H1 (cell line): ENCODE measurements around the gene CBS. TPM values are rescaled to one million over a fixed set of nuclear protein-coding genes. Genes with fewer than 3 reads are reported as not detected.

Experiments
- CTCF ChIA-PET: fragments of 300-600 bp; sonication (Branson Sonifier 250); formaldehyde crosslinking; loops from one replicate; lab custom pipeline; 2021; ENCODE audit not compliant: partially characterized antibody; lab: Charles Lee
- POLR2A ChIA-PET: fragments of 300-600 bp; sonication (Branson Sonifier 250); formaldehyde crosslinking; loops from one replicate; lab custom pipeline; 2021; ENCODE audit warnings: inconsistent platforms; ENCODE audit not compliant: partially characterized antibody; lab: Charles Lee
- DNase-seq, 2 experiments: peaks; one replicate each; pipeline versions ENCODE4 v3.0.0 to v3.0.0-alpha.2; 2010 to 2022; ENCODE audit warnings: low spot score in 2 of 2, low read depth in 1 of 2, mixed read lengths in 1 of 2
- FAIRE-seq: peaks from 2 replicates; lab custom pipeline; 2011; peaks lifted over from hg19 to GRCh38; lab: Jason Lieb, UNC
- H2AFZ ChIP-seq: 2 replicates; pipeline ENCODE4 v1.8.1; 2012; ENCODE audit warnings: low read length, inconsistent platforms
- H2AK5ac ChIP-seq: 2 replicates; pipeline ENCODE4 v1.6.1; 2013; ENCODE audit warnings: low read depth, low read length
- H2BK120ac ChIP-seq: replicated peaks from 2 replicates; pipeline ENCODE3; 2013; ENCODE audit warnings: low read depth, low read length, inconsistent platforms
- H2BK12ac ChIP-seq: 2 replicates; pipeline ENCODE4 v1.6.1; 2013; ENCODE audit warnings: low read depth, low read length
- H2BK15ac ChIP-seq: 2 replicates; pipeline ENCODE4 v1.6.1; 2013; ENCODE audit warnings: low read length
- H2BK20ac ChIP-seq: 2 replicates; pipeline ENCODE4 v1.6.1; 2013; ENCODE audit warnings: low read length
- H2BK5ac ChIP-seq: 2 replicates; pipeline ENCODE4 v1.6.1; 2013; ENCODE audit warnings: low read depth, low read length
- H3K14ac ChIP-seq: 2 replicates; pipeline ENCODE4 v1.6.1; 2013; ENCODE audit warnings: inconsistent platforms; ENCODE audit not compliant: insufficient read length
- H3K18ac ChIP-seq: 2 replicates; pipeline ENCODE4 v1.6.1; 2013; ENCODE audit warnings: low read length; ENCODE audit errors: extremely low read depth
- H3K23ac ChIP-seq: 2 replicates; pipeline ENCODE4 v1.6.1; 2013; ENCODE audit warnings: inconsistent platforms; ENCODE audit not compliant: insufficient read length
- H3K23me2 ChIP-seq: 2 replicates; pipeline ENCODE4 v1.6.1; 2013; ENCODE audit warnings: low read depth, low read length
- H3K27ac ChIP-seq: 2 replicates; pipeline ENCODE4 v1.6.1; 2011; ENCODE audit warnings: low read depth, low read length, inconsistent platforms
- H3K27me3 ChIP-seq, 4 experiments: replicated peaks in 1 of 4; 1 replicate in 1 of 4; 2 replicates in 3 of 4; pipeline versions ENCODE4 v1.6.1 to v1.8.1; 2011 to 2013; ENCODE audit warnings: low read length in 3 of 4, mild to moderate bottlenecking in 3 of 4, inconsistent platforms in 2 of 4, mixed read lengths in 2 of 4, moderate library complexity in 1 of 4; ENCODE audit not compliant: control insufficient read depth in 3 of 4, insufficient read depth in 3 of 4; ENCODE audit errors: extremely low read depth in 1 of 4
- H3K36me3 ChIP-seq, 4 experiments: 2 replicates each; pipeline versions ENCODE4 v1.6.1 to v1.8.1; 2011 to 2013; ENCODE audit warnings: mild to moderate bottlenecking in 4 of 4, low read length in 3 of 4, moderate library complexity in 2 of 4, control low read depth in 1 of 4, inconsistent platforms in 1 of 4; ENCODE audit not compliant: insufficient read depth in 4 of 4, control insufficient read depth in 2 of 4
- H3K4ac ChIP-seq: replicated peaks from 2 replicates; pipeline ENCODE3; 2013; ENCODE audit warnings: low read length, low read depth, mixed read lengths, inconsistent platforms; ENCODE audit not compliant: insufficient read length
- H3K4me1 ChIP-seq, 4 experiments: replicated peaks in 1 of 4; 1 replicate in 1 of 4; 2 replicates in 3 of 4; pipeline versions ENCODE4 v1.6.1 to v1.8.1; 2011 to 2013; ENCODE audit warnings: low read length in 3 of 4, inconsistent platforms in 2 of 4, mixed read lengths in 1 of 4; ENCODE audit not compliant: insufficient read depth in 4 of 4, control insufficient read depth in 3 of 4
- H3K4me2 ChIP-seq, 2 experiments: 2 replicates each; pipeline versions ENCODE4 v1.6.1 to v1.8.1; 2011 to 2013; ENCODE audit warnings: low read depth in 2 of 2, low read length in 2 of 2, control low read depth in 1 of 2, inconsistent platforms in 1 of 2, mild to moderate bottlenecking in 1 of 2; ENCODE audit not compliant: insufficient read depth in 1 of 2
- H3K4me3 ChIP-seq, 4 experiments: fragments of 200-600, 300-600 bp in 1 of 4; sonication (generic), shearing (Covaris generic), sonication (Bioruptor Twin) in 1 of 4; 2 replicates each; pipeline versions ENCODE4 v1.5.1 to v1.8.1; 2011 to 2016; ENCODE audit warnings: low read length in 4 of 4, low read depth in 3 of 4, control low read depth in 2 of 4, inconsistent platforms in 2 of 4, mild to moderate bottlenecking in 2 of 4, mixed read lengths in 1 of 4, moderate library complexity in 1 of 4; ENCODE audit not compliant: insufficient read depth in 2 of 4; ENCODE audit errors: extremely low read depth in 1 of 4
- H3K56ac ChIP-seq: replicated peaks from 2 replicates; pipeline ENCODE3; 2013; ENCODE audit warnings: low read depth, mild to moderate bottlenecking, mixed read lengths, low read length, inconsistent platforms; ENCODE audit not compliant: insufficient read length
- H3K79me1 ChIP-seq: 2 replicates; pipeline ENCODE4 v1.6.1; 2013; ENCODE audit warnings: low read depth, low read length, control low read depth
- H3K79me2 ChIP-seq, 2 experiments: 2 replicates each; pipeline versions ENCODE4 v1.6.1 to v1.8.1; 2012 to 2013; ENCODE audit warnings: low read length in 2 of 2, mild to moderate bottlenecking in 2 of 2, inconsistent platforms in 1 of 2; ENCODE audit not compliant: insufficient read depth in 2 of 2, control insufficient read depth in 1 of 2
- H3K9ac ChIP-seq, 4 experiments: replicated peaks in 1 of 4; 1 replicate in 1 of 4; 2 replicates in 3 of 4; pipeline versions ENCODE4 v1.6.1 to v1.8.1; 2011 to 2013; ENCODE audit warnings: low read depth in 3 of 4, low read length in 3 of 4, control low read depth in 2 of 4, mild to moderate bottlenecking in 2 of 4, moderate library complexity in 2 of 4, inconsistent platforms in 1 of 4; ENCODE audit errors: extremely low read depth in 1 of 4
- H3K9me3 ChIP-seq, 2 experiments: 2 replicates each; pipeline versions ENCODE4 v1.6.1 to v1.8.1; 2012 to 2013; ENCODE audit warnings: mild to moderate bottlenecking in 2 of 2, moderate library complexity in 2 of 2, control low read depth in 1 of 2, inconsistent platforms in 1 of 2, low read depth in 1 of 2, low read length in 1 of 2, mixed read lengths in 1 of 2; ENCODE audit not compliant: insufficient read depth in 2 of 2
- H4K20me1 ChIP-seq, 2 experiments: replicated peaks in 1 of 2; 2 replicates each; pipeline versions ENCODE3 to v1.8.1; 2011 to 2013; ENCODE audit warnings: inconsistent platforms in 2 of 2, low read length in 2 of 2, mild to moderate bottlenecking in 1 of 2; ENCODE audit not compliant: insufficient read depth in 2 of 2, control insufficient read depth in 1 of 2
- H4K5ac ChIP-seq: 2 replicates; pipeline ENCODE4 v1.6.1; 2013; ENCODE audit warnings: low read length, low read depth, mixed read lengths, inconsistent platforms; ENCODE audit not compliant: insufficient read length
- H4K8ac ChIP-seq: 2 replicates; pipeline ENCODE4 v1.8.0; 2013; ENCODE audit warnings: mild to moderate bottlenecking, moderate library complexity, low read length, inconsistent platforms; ENCODE audit not compliant: insufficient read depth; ENCODE audit errors: extremely low read depth
- H4K91ac ChIP-seq: replicated peaks from 2 replicates; pipeline ENCODE3; 2013; ENCODE audit warnings: low read length, mixed read lengths, inconsistent platforms; ENCODE audit not compliant: insufficient read length
- ATF2 ChIP-seq: IDR thresholded peaks from 2 replicates; pipeline ENCODE4 v1.6.1; 2012; ENCODE audit warnings: low read length, inconsistent platforms
- BRCA1 ChIP-seq: IDR thresholded peaks from 2 replicates; pipeline ENCODE4 v1.6.1; 2012; ENCODE audit warnings: low read depth, low read length, improper control_type of control experiment
- CREB1 ChIP-seq: IDR thresholded peaks from 2 replicates; pipeline ENCODE4 v1.6.1; 2012; ENCODE audit warnings: inconsistent platforms
- EGR1 ChIP-seq: IDR thresholded peaks from 2 replicates; pipeline ENCODE4 v1.6.1; 2011; ENCODE audit warnings: low read depth, low read length, borderline replicate concordance
- FOSL1 ChIP-seq: IDR thresholded peaks from 2 replicates; pipeline ENCODE4 v1.6.1; 2011; ENCODE audit warnings: mild to moderate bottlenecking, low read depth, low read length, moderate library complexity; ENCODE audit not compliant: insufficient read depth
- JUND ChIP-seq: IDR thresholded peaks from 2 replicates; pipeline ENCODE4 v1.6.1; 2011; ENCODE audit warnings: mild to moderate bottlenecking, improper control_type of control experiment, low read length
- KDM1A ChIP-seq: fragments of 200-600, 300-600 bp; sonication (generic); IDR thresholded peaks from 2 replicates; pipeline ENCODE4 v1.7.1; 2016; ENCODE audit warnings: mild to moderate bottlenecking, low read length, borderline replicate concordance
- KDM5A ChIP-seq: fragments of 200-600 bp; IDR thresholded peaks from 2 replicates; pipeline ENCODE4 v1.7.1; 2012; ENCODE audit warnings: mild to moderate bottlenecking, low read length, inconsistent platforms, mixed read lengths
- NANOG ChIP-seq: IDR thresholded peaks from 2 replicates; pipeline ENCODE4 v1.6.1; 2011; ENCODE audit warnings: low read length, low read depth, mild to moderate bottlenecking, inconsistent platforms; ENCODE audit not compliant: insufficient read depth, poor library complexity, severe bottlenecking
- SAP30 ChIP-seq: fragments of 300-600 bp; sonication (generic); IDR thresholded peaks from 2 replicates; pipeline ENCODE4 v1.7.1; 2012; ENCODE audit warnings: low read length, moderate library complexity, mild to moderate bottlenecking, inconsistent platforms; ENCODE audit not compliant: insufficient read depth, insufficient replicate concordance
- SP1 ChIP-seq: IDR thresholded peaks from 2 replicates; pipeline ENCODE4 v1.6.1; 2011; ENCODE audit warnings: low read depth, low read length
- SUZ12 ChIP-seq: fragments of 200-600 bp; sonication (generic); IDR thresholded peaks from 2 replicates; pipeline ENCODE4 v1.6.1; 2012; ENCODE audit warnings: mild to moderate bottlenecking, inconsistent platforms, low read length, moderate library complexity, mixed read lengths
- WGBS, 2 experiments: shearing (Covaris generic) in 1 of 2; methylation state at CpG; one replicate each; pipeline versions ENCODE4 v1.1.6 to v1.1.7; 2013 to 2015; ENCODE audit warnings: low lambda C conversion rate in 2 of 2, mixed read lengths in 2 of 2, inconsistent platforms in 1 of 2, low coverage in 1 of 2, missing lambda C conversion rate in 1 of 2; ENCODE audit not compliant: insufficient replicate concordance in 2 of 2, insufficient coverage in 1 of 2, insufficient read length in 1 of 2; ENCODE audit errors: extremely low coverage in 1 of 2, missing lambda C conversion rate in 1 of 2; 5-methylcytosine and 5-hydroxymethylcytosine counted together
- polyA plus RNA-seq, 7 experiments: library from polyadenylated mRNA; depleted of rRNA in 3 of 7; stranded (reverse) in 5 of 7; unstranded in 2 of 7; fragments of >200 nt in 5 of 7; fragments of 200-250 nt in 2 of 7; gene quantifications; 1 replicate in 5 of 7; 2 replicates in 1 of 7; 4 replicates in 1 of 7; pipeline versions ENCODE4 v1.2.1 to v1.2.3, GENCODE V29; 2011 to 2013; ENCODE audit warnings: missing spikeins in 2 of 7, mixed read lengths in 2 of 7
- total RNA-seq: library from RNA; stranded (reverse); fragmentation: NEBNext Ultra II Directional; extraction: Animal tissue kit (Norgen Biotek cat#: 25700); gene quantifications from 2 replicates; pipeline ENCODE4 v1.2.1, GENCODE V29; 2021
- TF ChIP-seq, protein P1 (sequence below): IDR thresholded peaks from 2 replicates; pipeline ENCODE4 v1.6.1; 2012; ENCODE audit warnings: inconsistent platforms

CBS gene
- total and polyA plus RNA-seq, 2 of the 8 experiments (the other 6 are each of a cell fraction or from before 2014, with no cell fraction given), result 114 to 455 TPM

- no peak for DNase-seq
- Histone ChIP-seq H2BK12ac (no peak overlapping the region), H3K4me2 (no peak overlapping the region), H2BK15ac (no peak overlapping the region), H3K27ac (no peak overlapping the region), H3K9me3 (no peaks in the 10 kb centered on the region), H2BK120ac (no peak overlapping the region), H3K36me3 (peaks cover 5 to 30% (median 8%) of the 10 kb centered on the region in 4 experiments; a peak in 6 of 8 replicates), H4K20me1 (no peaks in the 10 kb centered on the region), H4K91ac (no peak overlapping the region), H4K5ac (no peak overlapping the region), H3K4me3 (no peak overlapping the region), H3K23ac (no peak overlapping the region), H3K4me1 (0 out of 7 replicates have a peak, but pooled peaks cover 0 to 2% (median 0%) of the 10 kb centered on the region in 4 experiments), H3K18ac (no peak overlapping the region), H4K8ac (peak overlapping the region; percentile 84; the same call in 1 of the 2 replicates), H2BK20ac (peak overlapping the region; percentile 72; the same call in 1 of the 2 replicates), H3K4ac (no peak overlapping the region), H3K79me1 (peaks cover 2% of the 10 kb centered on the region; the same call in 1 of the 2 replicates), H3K9ac (no peak overlapping the region), H3K27me3 (no peaks in the 10 kb centered on the region), H3K79me2 (no peaks in the 10 kb centered on the region), H2BK5ac (peak overlapping the region; percentile 4; the same call in 1 of the 2 replicates), H3K23me2 (no peaks in the 10 kb centered on the region), H3K14ac (no peak overlapping the region), H3K56ac (no peak overlapping the region), H2AFZ (no peak overlapping the region), H2AK5ac (no peak overlapping the region)
- FAIRE-seq, result no peak
- POLR2A ChIA-PET, result no interaction called here
- WGBS, 2 experiments, result 88% methylated on average over 13 of the region's 13 CpGs; no CpG with 5 or more reads in 1 of the 2 experiments
- CTCF ChIA-PET, result no interaction called here
- TF ChIP-seq FOSL1, result no peak
- no peak for TF ChIP-seq SAP30
- no peak for TF ChIP-seq SUZ12
- TF ChIP-seq ATF2, result no peak
- no peak for TF ChIP-seq JUND
- no peak for TF ChIP-seq CREB1
- TF ChIP-seq EGR1, result no peak
- TF ChIP-seq, protein P1, sequence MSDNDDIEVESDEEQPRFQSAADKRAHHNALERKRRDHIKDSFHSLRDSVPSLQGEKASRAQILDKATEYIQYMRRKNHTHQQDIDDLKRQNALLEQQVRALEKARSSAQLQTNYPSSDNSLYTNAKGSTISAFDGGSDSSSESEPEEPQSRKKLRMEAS, result no peak
- no peak for TF ChIP-seq BRCA1
- TF ChIP-seq SP1, result no peak
- no peak for TF ChIP-seq KDM5A
- TF ChIP-seq KDM1A, result no peak
- no peak for TF ChIP-seq NANOG
Observed at GRCh38 chr21:43020177-43020576, 55.5 kb downstream of the CBS start.
